CD8-positive, alpha-beta memory T cell (primary cell): ENCODE measurements around the gene CPA4. TPM values are rescaled to one million over a fixed set of nuclear protein-coding genes. Genes with fewer than 3 reads are reported as not detected.

Experiments used
- CTCF ChIA-PET: fragments of 350-600 bp; sonication (Branson Sonifier 250); formaldehyde crosslinking; loops from one replicate; lab custom pipeline; 2021; ENCODE audit warnings: antibody characterized with exemption; lab: Charles Lee
- POLR2A ChIA-PET: fragments of 350-600 bp; sonication (Branson Sonifier 250); formaldehyde crosslinking; loops from one replicate; lab custom pipeline; 2021; ENCODE audit warnings: antibody characterized with exemption; lab: Charles Lee
- DNase-seq, 5 donors: peaks; one replicate each; pipeline versions ENCODE4 v3.0.0 to v3.0.0-alpha.2; 2020 to 2022; ENCODE audit warnings: mixed read lengths in 1 of 5
- H3K27ac ChIP-seq: one replicate; pipeline ENCODE4 v1.7.0; 2013; ENCODE audit warnings: low read depth, mild to moderate bottlenecking, low read length, moderate library complexity
- H3K27me3 ChIP-seq: 2 replicates; pipeline ENCODE4 v1.7.0; 2013; ENCODE audit warnings: low read length, mild to moderate bottlenecking; ENCODE audit not compliant: insufficient read depth, poor library complexity, severe bottlenecking
- H3K36me3 ChIP-seq: 2 replicates; pipeline ENCODE4 v1.7.0; 2013; ENCODE audit warnings: mild to moderate bottlenecking, low read length, moderate library complexity; ENCODE audit not compliant: insufficient read depth
- H3K4me1 ChIP-seq: 2 replicates; pipeline ENCODE4 v1.7.0; 2013; ENCODE audit warnings: mild to moderate bottlenecking, low read length, moderate library complexity; ENCODE audit not compliant: insufficient read depth
- H3K4me3 ChIP-seq: 2 replicates; pipeline ENCODE4 v1.7.0; 2013; ENCODE audit warnings: mild to moderate bottlenecking, low read length
- H3K9me3 ChIP-seq: 2 replicates; pipeline ENCODE4 v1.7.0; 2013; ENCODE audit warnings: mild to moderate bottlenecking, low read length
- H3K27ac Mint-ChIP-seq, 8 donors: one replicate each; pipeline ENCODE4 v1.8.0; 2020 to 2021; ENCODE audit warnings: mixed read lengths in 8 of 8, mild to moderate bottlenecking in 6 of 8, inconsistent platforms in 3 of 8, moderate library complexity in 3 of 8
- H3K27me3 Mint-ChIP-seq, 2 donors: one replicate each; pipeline ENCODE4 v1.8.0; 2020 to 2021; ENCODE audit warnings: mixed read lengths in 2 of 2, mild to moderate bottlenecking in 1 of 2, moderate library complexity in 1 of 2
- H3K36me3 Mint-ChIP-seq, 3 donors: one replicate each; pipeline ENCODE4 v1.8.0; 2020 to 2021; ENCODE audit warnings: mixed read lengths in 3 of 3, inconsistent platforms in 1 of 3, mild to moderate bottlenecking in 1 of 3
- H3K4me1 Mint-ChIP-seq, 3 donors: one replicate each; pipeline ENCODE4 v1.8.0; 2020 to 2021; ENCODE audit warnings: mixed read lengths in 3 of 3, inconsistent platforms in 1 of 3, mild to moderate bottlenecking in 1 of 3
- H3K4me3 Mint-ChIP-seq, 7 donors: one replicate each; pipeline ENCODE4 v1.8.0; 2020 to 2021; ENCODE audit warnings: mixed read lengths in 7 of 7, mild to moderate bottlenecking in 6 of 7, moderate library complexity in 4 of 7, inconsistent platforms in 2 of 7
- H3K9me3 Mint-ChIP-seq, 5 donors: one replicate each; pipeline ENCODE4 v1.8.0; 2020 to 2022; ENCODE audit warnings: mixed read lengths in 5 of 5, mild to moderate bottlenecking in 3 of 5, moderate library complexity in 2 of 5, inconsistent platforms in 1 of 5
- polyA plus RNA-seq: library from polyadenylated mRNA; unstranded; fragments of 300-500 nt; fragmentation: Illumina TruSeq; gene quantifications from one replicate; pipeline ENCODE4 v1.2.3, GENCODE V29; 2021
- total RNA-seq, 2 experiments: library from RNA; stranded (reverse); gene quantifications; one replicate each; pipeline ENCODE4 v1.2.3, GENCODE V29; 2021

CPA4 gene
- total and polyA plus RNA-seq, 3 experiments from 2014 or later, result not detected

DNA sequence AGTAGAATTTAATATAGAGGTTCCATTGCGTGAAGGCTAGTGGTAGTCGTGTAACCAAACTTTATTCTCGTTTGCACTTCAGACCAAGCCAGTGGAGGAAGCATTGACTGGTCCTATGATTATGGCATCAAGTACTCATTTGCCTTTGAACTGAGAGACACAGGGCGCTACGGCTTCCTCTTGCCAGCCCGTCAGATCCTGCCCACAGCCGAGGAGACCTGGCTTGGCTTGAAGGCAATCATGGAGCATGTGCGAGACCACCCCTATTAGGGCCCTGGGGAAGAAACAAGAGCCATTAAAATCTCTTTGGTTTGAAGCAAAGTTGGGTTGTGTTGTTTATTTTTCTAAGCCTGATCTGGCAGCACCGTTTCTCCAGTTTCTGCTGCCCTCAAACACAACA is 3.5 kb upstream of the CPA4 start:
- no peaks in the 10 kb centered on the region for H3K36me3 Mint-ChIP-seq
- no peaks in the 10 kb centered on the region for H3K9me3 Mint-ChIP-seq
- CTCF ChIA-PET, result no interaction called here
- Histone ChIP-seq H3K27ac (no peak overlapping the region), H3K36me3 (no peaks in the 10 kb centered on the region), H3K4me1 (no peaks in the 10 kb centered on the region), H3K27me3 (no peaks in the 10 kb centered on the region), H3K4me3 (no peak overlapping the region), H3K9me3 (no peaks in the 10 kb centered on the region)
- no peaks in the 10 kb centered on the region for H3K4me1 Mint-ChIP-seq
- POLR2A ChIA-PET, result no interaction called here
- H3K4me3 Mint-ChIP-seq, result no peak overlapping the region
- no peak overlapping the region for H3K27ac Mint-ChIP-seq
- DNase-seq, result no peak
- H3K27me3 Mint-ChIP-seq, result peaks cover 3 to 4% of the 10 kb centered on the region in 2 donors

DNA sequence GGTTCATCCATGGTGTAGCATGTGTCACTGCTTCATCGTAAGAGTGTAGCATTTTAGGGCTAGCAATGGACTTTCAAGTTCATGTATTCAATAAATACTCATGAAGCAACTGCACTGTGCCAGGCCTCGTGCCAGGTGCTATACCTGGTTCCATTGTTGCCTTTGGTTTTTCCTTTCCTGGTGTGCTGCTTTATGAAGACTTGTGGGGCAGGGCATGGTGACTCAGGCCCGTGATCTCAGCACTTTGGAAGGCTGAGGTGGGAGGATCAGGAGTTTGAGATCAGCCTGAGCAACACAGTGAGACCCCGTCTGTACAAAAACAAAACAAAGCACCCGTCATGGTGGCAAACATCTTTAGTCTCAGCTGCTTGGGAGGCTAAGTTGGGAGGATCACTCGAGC is 2.2 kb upstream of the CPA4 start:
- CTCF ChIA-PET, result no interaction called here
- H3K9me3 ChIP-seq, result no peaks in the 10 kb centered on the region
- no peaks in the 10 kb centered on the region for H3K36me3 ChIP-seq
- H3K27ac Mint-ChIP-seq, result no peak overlapping the region
- no peaks in the 10 kb centered on the region for H3K9me3 Mint-ChIP-seq
- H3K4me1 ChIP-seq, result no peaks in the 10 kb centered on the region
- H3K27me3 Mint-ChIP-seq, result peaks cover 5% of the 10 kb centered on the region in 2 donors
- H3K27ac ChIP-seq, result no peak overlapping the region
- no peaks in the 10 kb centered on the region for H3K36me3 Mint-ChIP-seq
- H3K4me3 Mint-ChIP-seq, result no peak overlapping the region
- POLR2A ChIA-PET, result no interaction called here
- H3K27me3 ChIP-seq, result no peaks in the 10 kb centered on the region
- DNase-seq, result no peak
- no peaks in the 10 kb centered on the region for H3K4me1 Mint-ChIP-seq
- H3K4me3 ChIP-seq, result no peak overlapping the region

GRCh38 chr7:130293521-130293920 is 560 bp downstream of the CPA4 start:
- no peak overlapping the region for H3K27ac ChIP-seq
- no peak for DNase-seq
- no peak overlapping the region for H3K27ac Mint-ChIP-seq
- no peaks in the 10 kb centered on the region for H3K4me1 ChIP-seq
- ChIA-PET POLR2A (no interaction called here), CTCF (interaction anchor here (1.0 kb wide), 1 partner anchor 20 kb away, joined by 3 read pairs; no protein-coding TSS in a partner anchor)
- no peaks in the 10 kb centered on the region for H3K4me1 Mint-ChIP-seq
- H3K36me3 ChIP-seq, result no peaks in the 10 kb centered on the region
- H3K4me3 ChIP-seq, result no peak overlapping the region
- H3K4me3 Mint-ChIP-seq, result no peak overlapping the region
- H3K9me3 ChIP-seq, result no peaks in the 10 kb centered on the region
- H3K36me3 Mint-ChIP-seq, result no peaks in the 10 kb centered on the region
- no peaks in the 10 kb centered on the region for H3K27me3 ChIP-seq
- H3K27me3 Mint-ChIP-seq, result peaks cover 7 to 8% of the 10 kb centered on the region in 2 donors
- H3K9me3 Mint-ChIP-seq, result no peaks in the 10 kb centered on the region

DNA sequence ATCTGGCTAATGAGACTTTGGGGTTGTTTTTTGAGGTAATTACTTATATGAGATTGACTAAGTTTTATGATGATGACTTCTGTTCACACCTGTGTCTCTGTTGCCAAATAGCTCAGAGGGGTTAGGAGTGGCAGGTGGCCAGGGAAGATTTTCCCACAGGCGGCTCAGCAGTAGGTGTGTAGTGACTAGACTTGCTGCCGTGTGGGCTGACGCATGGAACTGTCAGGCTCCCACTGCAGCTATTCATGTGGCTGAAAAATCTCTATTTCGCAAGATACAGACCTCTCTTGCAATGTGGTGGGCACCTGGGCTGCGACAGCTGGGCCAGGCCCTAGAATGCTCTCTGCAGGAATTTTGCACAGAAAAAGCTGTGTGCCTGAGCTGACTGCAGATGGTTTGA is 1.4 kb downstream of the CPA4 start:
- no peaks in the 10 kb centered on the region for H3K9me3 Mint-ChIP-seq
- no peak overlapping the region for H3K27ac Mint-ChIP-seq
- POLR2A ChIA-PET, result no interaction called here
- Histone ChIP-seq H3K36me3 (no peaks in the 10 kb centered on the region), H3K27ac (no peak overlapping the region), H3K4me1 (no peaks in the 10 kb centered on the region), H3K4me3 (no peak overlapping the region), H3K9me3 (no peaks in the 10 kb centered on the region), H3K27me3 (no peaks in the 10 kb centered on the region)
- H3K4me1 Mint-ChIP-seq, result no peaks in the 10 kb centered on the region
- CTCF ChIA-PET, result interaction anchor here (1.0 kb wide), 1 partner anchor 20 kb away, joined by 3 read pairs; no protein-coding TSS in a partner anchor
- no peak overlapping the region for H3K4me3 Mint-ChIP-seq
- DNase-seq, result no peak
- H3K36me3 Mint-ChIP-seq, result no peaks in the 10 kb centered on the region
- peaks cover 7 to 8% of the 10 kb centered on the region in 2 donors for H3K27me3 Mint-ChIP-seq

- Mint-ChIP-seq H3K27ac (no peak overlapping the region), H3K9me3 (no peaks in the 10 kb centered on the region), H3K4me3 (no peak overlapping the region), H3K27me3 (peaks cover 9 to 16% of the 10 kb centered on the region in 2 donors), H3K4me1 (no peaks in the 10 kb centered on the region), H3K36me3 (no peaks in the 10 kb centered on the region)
- H3K4me1 ChIP-seq, result no peaks in the 10 kb centered on the region
- H3K27me3 ChIP-seq, result peaks cover 4% of the 10 kb centered on the region
- no peak overlapping the region for H3K27ac ChIP-seq
- no peak overlapping the region for H3K4me3 ChIP-seq
- ChIA-PET POLR2A (no interaction called here), CTCF (no interaction called here)
- H3K9me3 ChIP-seq, result no peaks in the 10 kb centered on the region
- H3K36me3 ChIP-seq, result no peaks in the 10 kb centered on the region
- no peak for DNase-seq
These were observed 3.4 kb downstream of the CPA4 start for GRCh38 chr7:130296221-130296951.

DNA sequence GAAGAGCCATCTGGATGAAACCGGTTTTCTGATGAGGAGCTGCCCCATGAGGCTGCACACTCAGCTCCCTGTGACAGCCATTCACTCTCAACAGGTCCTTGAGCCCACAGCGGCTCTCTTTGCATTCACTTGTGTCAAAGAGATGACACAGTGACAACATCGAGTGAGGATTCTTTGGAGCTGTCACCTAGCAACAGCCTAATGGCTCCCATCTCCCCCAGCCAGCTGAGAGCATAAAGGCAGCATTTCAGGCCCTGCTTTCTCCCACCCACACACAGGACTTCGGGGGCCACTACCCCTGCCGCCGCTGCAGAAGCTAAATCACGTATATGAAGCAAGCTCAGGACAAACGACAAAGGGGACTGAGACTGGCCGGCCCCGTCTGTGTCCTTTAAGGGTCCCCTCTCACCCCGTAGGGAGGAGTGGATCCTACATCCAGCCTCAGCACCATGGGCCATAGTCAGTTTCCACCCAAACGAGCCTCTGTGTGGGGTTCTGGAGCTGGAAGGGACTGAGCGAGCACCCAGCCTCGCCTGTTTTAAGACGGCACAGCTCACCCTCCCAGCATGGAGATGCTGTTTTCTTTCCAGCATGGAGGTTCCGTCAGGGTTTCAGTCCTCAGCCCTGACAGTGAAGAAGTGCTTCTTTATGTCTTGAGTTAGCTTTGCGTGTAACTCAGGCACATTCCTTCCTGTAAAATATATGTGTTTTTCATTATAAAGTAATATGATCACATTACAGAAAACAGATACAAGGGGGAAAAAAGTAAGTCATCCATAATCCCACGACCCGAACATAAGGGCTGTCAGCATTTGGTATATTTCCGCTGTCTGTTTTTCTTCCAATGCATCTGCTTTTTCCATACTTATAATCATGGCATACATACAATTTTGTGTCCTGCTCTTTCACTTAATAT is 4.9 kb downstream of the CPA4 start:
- no peak overlapping the region for H3K4me3 Mint-ChIP-seq
- Histone ChIP-seq H3K36me3 (no peaks in the 10 kb centered on the region), H3K9me3 (no peaks in the 10 kb centered on the region), H3K4me1 (no peaks in the 10 kb centered on the region), H3K27me3 (peaks cover 7% of the 10 kb centered on the region), H3K27ac (no peak overlapping the region), H3K4me3 (no peak overlapping the region)
- no peaks in the 10 kb centered on the region for H3K4me1 Mint-ChIP-seq
- H3K27me3 Mint-ChIP-seq, result peaks cover 11 to 26% of the 10 kb centered on the region in 2 donors
- no peaks in the 10 kb centered on the region for H3K9me3 Mint-ChIP-seq
- H3K27ac Mint-ChIP-seq, result no peak overlapping the region
- POLR2A ChIA-PET, result no interaction called here
- DNase-seq, result no peak
- H3K36me3 Mint-ChIP-seq, result no peaks in the 10 kb centered on the region
- CTCF ChIA-PET, result interaction anchor here (0.7 kb wide), 1 partner anchor 15 kb away, joined by 3 read pairs; no protein-coding TSS in a partner anchor

- Mint-ChIP-seq H3K27me3 (peaks cover 11 to 27% of the 10 kb centered on the region in 2 donors), H3K4me3 (no peak overlapping the region), H3K36me3 (no peaks in the 10 kb centered on the region), H3K4me1 (no peaks in the 10 kb centered on the region), H3K9me3 (no peaks in the 10 kb centered on the region), H3K27ac (no peak overlapping the region)
- Histone ChIP-seq H3K27me3 (peaks cover 8% of the 10 kb centered on the region), H3K27ac (no peak overlapping the region), H3K9me3 (no peaks in the 10 kb centered on the region), H3K36me3 (no peaks in the 10 kb centered on the region), H3K4me3 (no peak overlapping the region), H3K4me1 (no peaks in the 10 kb centered on the region)
- ChIA-PET CTCF (no interaction called here), POLR2A (no interaction called here)
- no peak for DNase-seq
These were observed 5.8 kb downstream of the CPA4 start for GRCh38 chr7:130298544-130299326.
